NCI-H187 (cell line): ENCODE data around the gene SORBS2.

Experiments used
- DNase-seq, 2 experiments: peaks; one replicate each; lab custom pipeline; 2025; lab: John Stamatoyannopoulos, UW

Gene SORBS2

GRCh38 chr4:185672151-185672550 is 139.8 kb downstream of the SORBS2 start:
- DNase-seq = no peak

- DNase-seq = no peak
These were observed 140.5 kb downstream of the SORBS2 start for GRCh38 chr4:185671496-185671895.

- DNase-seq = no peak
These were observed 140.9 kb downstream of the SORBS2 start for GRCh38 chr4:185671066-185671465.

- DNase-seq = no peak
These were observed 142.7 kb downstream of the SORBS2 start for GRCh38 chr4:185669288-185669687.

GRCh38 chr4:185666156-185666555 is 145.8 kb downstream of the SORBS2 start:
- DNase-seq = no peak

GRCh38 chr4:185665655-185666054 is 146.3 kb downstream of the SORBS2 start:
- no peak for DNase-seq

- DNase-seq = no peak
These were observed 147.5 kb downstream of the SORBS2 start for GRCh38 chr4:185664481-185664880.

GRCh38 chr4:185662030-185662778 is 149.8 kb downstream of the SORBS2 start:
- DNase-seq = no peak

GRCh38 chr4:185660340-185660739 is 151.7 kb downstream of the SORBS2 start:
- DNase-seq = no peak

- no peak for DNase-seq
These were observed 154.3 kb downstream of the SORBS2 start for GRCh38 chr4:185657699-185658098.

GRCh38 chr4:185657183-185657582 is 154.8 kb downstream of the SORBS2 start:
- DNase-seq = no peak

GRCh38 chr4:185656467-185656931 is 155.5 kb downstream of the SORBS2 start:
- DNase-seq = no peak

- no peak for DNase-seq
These were observed 156.9 kb downstream of the SORBS2 start for GRCh38 chr4:185654965-185655554.

GRCh38 chr4:185654311-185654710 is 157.7 kb downstream of the SORBS2 start:
- no peak for DNase-seq

- no peak for DNase-seq
These were observed 160.1 kb downstream of the SORBS2 start for GRCh38 chr4:185651851-185652250.

GRCh38 chr4:185651137-185651677 is 160.8 kb downstream of the SORBS2 start:
- no peak for DNase-seq

GRCh38 chr4:185648631-185649030 is 163.4 kb downstream of the SORBS2 start:
- DNase-seq = no peak

GRCh38 chr4:185645403-185645802 is 166.6 kb downstream of the SORBS2 start:
- no peak for DNase-seq

GRCh38 chr4:185644408-185644807 is 167.6 kb downstream of the SORBS2 start:
- no peak for DNase-seq

- DNase-seq = no peak
These were observed 169.1 kb downstream of the SORBS2 start for GRCh38 chr4:185642907-185643306.

- no peak for DNase-seq
These were observed 171.0 kb downstream of the SORBS2 start for GRCh38 chr4:185640811-185641675.

GRCh38 chr4:185638548-185639301 is 173.3 kb downstream of the SORBS2 start:
- DNase-seq = no peak
